Esophagus muscularis mucosa (tissue), 3 donors: ENCODE data around the gene ADCY5.

ENCODE experiments used
- POLR2A ChIP-seq: fragments of 450-650 bp; IDR thresholded peaks from one replicate; pipeline ENCODE4 v1.6.1; 2017; ENCODE audit warnings: antibody characterized with exemption, moderate library complexity, mild to moderate bottlenecking, low read depth
- TF ChIP-seq, protein P1 (sequence below), 3 experiments: fragments of 200-600 bp in 2 of 3; fragments of 450-650 bp in 1 of 3; sonication (generic) in 2 of 3; IDR thresholded peaks; one replicate each; pipeline ENCODE4 v1.5.1; 2017 to 2019; ENCODE audit warnings: antibody characterized with exemption in 3 of 3, mild to moderate bottlenecking in 2 of 3, moderate library complexity in 1 of 3

DNA sequence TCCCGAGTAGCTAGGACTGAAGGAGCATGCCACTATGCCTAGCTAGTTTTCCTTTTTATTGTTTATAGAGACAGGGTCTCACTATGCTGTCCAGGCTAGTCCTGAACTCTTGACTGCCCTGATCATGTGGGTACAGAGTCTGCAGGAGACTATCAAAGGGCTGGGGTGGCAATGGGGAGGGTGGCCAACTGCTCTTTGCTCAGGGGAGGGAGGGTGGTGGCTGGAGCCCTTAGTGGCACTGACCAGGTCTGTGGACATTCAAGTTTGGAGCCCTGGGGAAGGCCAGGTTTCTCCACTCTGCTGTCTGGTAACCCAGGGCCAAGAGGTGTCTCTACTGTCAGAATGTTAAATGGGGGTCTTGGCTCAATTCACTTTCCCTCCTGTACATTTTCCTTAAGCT is 125.1 kb downstream of the ADCY5 start:
- TF ChIP-seq POLR2A: no peak
- TF ChIP-seq, protein P1, sequence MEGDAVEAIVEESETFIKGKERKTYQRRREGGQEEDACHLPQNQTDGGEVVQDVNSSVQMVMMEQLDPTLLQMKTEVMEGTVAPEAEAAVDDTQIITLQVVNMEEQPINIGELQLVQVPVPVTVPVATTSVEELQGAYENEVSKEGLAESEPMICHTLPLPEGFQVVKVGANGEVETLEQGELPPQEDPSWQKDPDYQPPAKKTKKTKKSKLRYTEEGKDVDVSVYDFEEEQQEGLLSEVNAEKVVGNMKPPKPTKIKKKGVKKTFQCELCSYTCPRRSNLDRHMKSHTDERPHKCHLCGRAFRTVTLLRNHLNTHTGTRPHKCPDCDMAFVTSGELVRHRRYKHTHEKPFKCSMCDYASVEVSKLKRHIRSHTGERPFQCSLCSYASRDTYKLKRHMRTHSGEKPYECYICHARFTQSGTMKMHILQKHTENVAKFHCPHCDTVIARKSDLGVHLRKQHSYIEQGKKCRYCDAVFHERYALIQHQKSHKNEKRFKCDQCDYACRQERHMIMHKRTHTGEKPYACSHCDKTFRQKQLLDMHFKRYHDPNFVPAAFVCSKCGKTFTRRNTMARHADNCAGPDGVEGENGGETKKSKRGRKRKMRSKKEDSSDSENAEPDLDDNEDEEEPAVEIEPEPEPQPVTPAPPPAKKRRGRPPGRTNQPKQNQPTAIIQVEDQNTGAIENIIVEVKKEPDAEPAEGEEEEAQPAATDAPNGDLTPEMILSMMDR (IDR thresholded peaks at IDR 0.05): no peak
